Rectal smooth muscle tissue (tissue), 1 donor: Measurements from ENCODE around the gene PCGF5.

Source experiments
- H3K27ac ChIP-seq: one replicate; pipeline ENCODE4 v1.7.0; 2013; ENCODE audit warnings: low read depth, low read length, inconsistent platforms
- H3K27me3 ChIP-seq: one replicate; pipeline ENCODE4 v1.7.0; 2013; ENCODE audit warnings: low read length; ENCODE audit not compliant: control insufficient read depth, insufficient read depth
- H3K36me3 ChIP-seq: one replicate; pipeline ENCODE4 v1.7.0; 2013; ENCODE audit warnings: low read length; ENCODE audit not compliant: control insufficient read depth, insufficient read depth
- H3K4me1 ChIP-seq: one replicate; pipeline ENCODE4 v1.7.0; 2013; ENCODE audit warnings: low read length; ENCODE audit not compliant: control insufficient read depth, insufficient read depth
- H3K4me3 ChIP-seq: one replicate; pipeline ENCODE4 v1.7.0; 2013; ENCODE audit warnings: low read length
- H3K9ac ChIP-seq: one replicate; pipeline ENCODE4 v1.7.0; 2013; ENCODE audit warnings: low read length

Gene PCGF5

DNA sequence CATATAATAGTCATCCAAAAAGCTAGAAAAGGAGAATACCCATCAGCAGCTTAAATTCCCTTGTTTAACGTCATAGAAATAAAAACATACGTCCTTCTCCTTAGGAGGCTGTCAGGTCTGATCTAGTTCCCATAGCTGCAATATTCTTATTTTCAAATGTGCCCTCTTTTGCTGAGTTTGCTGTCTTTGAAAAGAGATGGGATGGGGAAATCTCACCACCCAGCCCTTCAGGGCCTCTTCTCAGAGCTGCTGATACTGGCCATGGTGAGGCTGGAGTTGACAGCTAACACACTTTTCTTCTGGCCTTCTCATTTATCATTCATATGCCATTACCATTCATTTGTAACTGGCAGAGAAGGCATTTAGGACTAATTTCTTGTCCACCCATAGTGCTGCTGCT, 5.1 kb upstream of the PCGF5 start:
- H3K4me1 ChIP-seq: no peaks in the 10 kb centered on the region
- H3K36me3 ChIP-seq: no peaks in the 10 kb centered on the region
- H3K27ac ChIP-seq: no peak overlapping the region
- no peak overlapping the region for H3K9ac ChIP-seq
- no peaks in the 10 kb centered on the region for H3K27me3 ChIP-seq
- H3K4me3 ChIP-seq: no peak overlapping the region

DNA sequence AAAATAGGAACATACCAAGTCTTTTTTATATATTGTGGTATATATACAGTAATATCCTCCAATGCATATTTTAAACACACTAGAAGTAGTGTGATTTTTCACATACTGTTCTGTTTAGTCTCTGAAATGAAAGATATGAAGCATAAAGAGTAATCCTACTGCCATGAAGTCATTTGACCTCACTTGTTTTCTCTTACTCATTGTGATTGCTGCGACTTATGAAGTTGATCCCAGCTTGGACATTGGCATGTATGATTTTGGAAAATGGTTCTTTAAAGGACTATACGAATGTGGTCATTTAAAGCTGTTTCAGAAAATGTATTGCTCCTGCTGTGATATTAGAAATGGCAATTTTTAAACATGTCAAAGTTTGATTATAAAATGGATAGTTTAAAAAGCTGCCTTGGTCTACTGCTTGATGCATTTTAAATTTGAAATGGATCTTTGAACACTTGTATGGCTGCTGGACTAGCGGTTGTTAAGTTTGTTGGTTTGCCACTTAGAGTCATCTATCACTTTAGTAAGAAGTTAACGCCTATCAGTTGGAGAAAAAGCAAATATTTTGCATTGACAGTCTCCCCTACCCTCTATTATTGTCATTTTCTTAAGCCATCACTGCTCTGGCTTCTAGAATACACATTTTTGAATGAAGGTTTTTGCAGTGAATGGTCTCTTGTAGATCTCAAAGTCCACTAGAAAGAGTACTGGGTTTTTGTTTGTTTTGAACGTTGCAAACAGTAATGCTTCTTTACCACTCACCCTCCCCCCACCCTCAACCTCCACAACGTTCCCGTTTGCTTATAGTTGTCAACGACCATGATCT, 881 bp upstream of the PCGF5 start:
- H3K9ac ChIP-seq: peak overlapping the region; percentile 8
- no peaks in the 10 kb centered on the region for H3K27me3 ChIP-seq
- peak overlapping the region; percentile 66 for H3K4me3 ChIP-seq
- peak overlapping the region; percentile 33 for H3K27ac ChIP-seq
- H3K4me1 ChIP-seq: peaks cover 2% of the 10 kb centered on the region
- no peaks in the 10 kb centered on the region for H3K36me3 ChIP-seq

DNA sequence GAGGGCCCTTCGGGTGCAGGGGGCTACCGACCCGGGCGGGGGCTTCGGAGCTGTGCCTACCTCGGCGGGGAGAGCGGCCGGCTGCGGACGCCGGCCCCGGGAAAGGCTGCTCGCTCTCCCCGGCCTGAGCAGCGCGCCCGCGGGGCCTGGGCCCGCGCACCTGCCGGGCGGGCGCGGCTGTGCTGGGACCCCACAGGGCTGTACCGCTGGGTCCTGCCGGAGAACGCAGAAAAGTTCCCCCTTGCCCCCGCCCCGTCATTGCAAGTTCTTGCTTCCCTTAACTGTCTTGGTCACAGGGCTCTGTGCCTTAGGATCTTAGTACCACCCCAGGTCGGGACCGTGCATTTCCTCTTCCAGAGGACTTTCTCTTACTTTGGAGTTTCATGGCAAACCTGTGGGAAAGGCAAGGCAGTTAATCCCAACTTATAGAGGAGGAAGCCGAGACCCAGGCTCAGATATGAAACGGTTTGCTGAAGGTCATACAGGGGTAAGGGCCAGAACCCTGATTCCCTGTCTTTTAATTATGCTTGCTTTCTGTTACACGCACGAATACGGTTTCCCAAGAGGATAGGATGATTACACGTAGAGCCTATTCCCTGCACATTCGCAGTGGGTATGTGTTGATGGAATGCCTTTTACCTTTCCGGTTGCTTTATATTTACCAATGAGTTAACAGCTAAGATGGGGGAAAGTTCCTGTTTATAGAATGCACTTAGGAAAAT, 652 bp downstream of the PCGF5 start:
- peaks cover 2% of the 10 kb centered on the region for H3K4me1 ChIP-seq
- no peaks in the 10 kb centered on the region for H3K36me3 ChIP-seq
- H3K27ac ChIP-seq: peak overlapping the region; percentile 82

DNA sequence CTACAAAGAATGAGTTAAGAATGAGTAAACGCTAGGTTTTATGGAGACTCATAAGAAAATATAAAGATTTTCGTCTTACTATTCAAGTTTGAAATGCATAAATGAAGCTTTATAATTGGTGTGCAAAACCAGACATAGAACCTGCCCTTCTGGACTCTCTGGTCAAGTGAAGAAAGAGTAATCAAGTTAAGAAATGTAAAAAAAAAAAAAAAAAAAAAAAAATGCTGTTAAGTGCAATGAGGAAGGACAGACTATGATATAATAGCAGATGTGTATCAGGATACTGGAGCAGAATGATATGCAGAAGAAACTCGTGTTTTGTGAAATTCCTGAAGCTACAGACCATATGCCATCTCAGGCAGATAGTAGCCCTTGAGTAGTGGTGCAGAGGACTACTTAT, 5.6 kb downstream of the PCGF5 start:
- H3K27ac ChIP-seq: no peak overlapping the region
- H3K36me3 ChIP-seq: peaks cover 2% of the 10 kb centered on the region
- H3K27me3 ChIP-seq: no peaks in the 10 kb centered on the region
- H3K4me1 ChIP-seq: peaks cover 2% of the 10 kb centered on the region
- no peak overlapping the region for H3K9ac ChIP-seq
- no peak overlapping the region for H3K4me3 ChIP-seq

More for the DNA sequence above, 652 bp downstream of the PCGF5 start:
- Histone ChIP-seq H3K9ac (peak overlapping the region; percentile 51), H3K27me3 (no peaks in the 10 kb centered on the region), H3K4me3 (peak overlapping the region; percentile 89)

DNA sequence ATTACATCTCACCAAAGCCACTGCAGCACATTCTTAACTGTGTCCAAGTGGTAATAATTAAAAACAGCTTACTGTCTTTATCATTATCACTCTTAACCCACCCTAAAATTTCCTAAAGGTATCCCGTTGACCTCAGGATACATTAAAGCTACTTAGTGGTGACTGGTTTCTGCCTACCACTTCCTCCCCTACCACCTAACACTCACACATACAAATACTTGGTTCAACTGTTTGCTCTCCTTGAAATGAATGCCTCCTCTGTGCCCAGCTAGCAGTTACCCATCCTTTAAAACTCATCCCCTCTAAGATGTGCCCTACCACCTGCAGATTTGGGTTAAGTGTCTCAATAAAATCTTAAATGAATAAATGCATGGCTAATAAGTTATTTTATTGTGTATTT, 7.1 kb downstream of the PCGF5 start:
- Histone ChIP-seq H3K4me1 (peaks cover 2% of the 10 kb centered on the region), H3K27me3 (no peaks in the 10 kb centered on the region), H3K27ac (no peak overlapping the region), H3K36me3 (peaks cover 2% of the 10 kb centered on the region), H3K4me3 (no peak overlapping the region), H3K9ac (no peak overlapping the region)

DNA sequence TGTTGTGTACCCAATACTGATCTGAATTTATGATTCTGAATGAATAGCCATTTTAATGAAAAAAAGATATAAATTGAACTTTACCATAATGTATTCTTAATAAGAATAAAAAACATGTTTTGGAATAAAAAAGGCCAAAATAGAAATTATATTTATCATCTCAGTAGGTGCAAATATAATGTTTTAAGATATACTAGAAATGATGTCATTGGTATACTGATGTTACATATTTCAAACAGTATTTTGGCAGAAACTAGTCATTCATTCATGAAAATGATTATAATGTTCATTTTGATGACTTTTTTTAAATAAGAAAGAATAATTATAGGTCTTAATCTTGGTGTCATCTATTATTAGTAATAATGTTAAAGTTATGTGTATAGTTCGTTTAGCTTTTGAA, 9.2 kb downstream of the PCGF5 start:
- H3K27ac ChIP-seq: no peak overlapping the region
- H3K27me3 ChIP-seq: no peaks in the 10 kb centered on the region
- no peak overlapping the region for H3K9ac ChIP-seq
- H3K4me1 ChIP-seq: no peaks in the 10 kb centered on the region
- no peak overlapping the region for H3K4me3 ChIP-seq
- H3K36me3 ChIP-seq: peaks cover 2% of the 10 kb centered on the region

DNA sequence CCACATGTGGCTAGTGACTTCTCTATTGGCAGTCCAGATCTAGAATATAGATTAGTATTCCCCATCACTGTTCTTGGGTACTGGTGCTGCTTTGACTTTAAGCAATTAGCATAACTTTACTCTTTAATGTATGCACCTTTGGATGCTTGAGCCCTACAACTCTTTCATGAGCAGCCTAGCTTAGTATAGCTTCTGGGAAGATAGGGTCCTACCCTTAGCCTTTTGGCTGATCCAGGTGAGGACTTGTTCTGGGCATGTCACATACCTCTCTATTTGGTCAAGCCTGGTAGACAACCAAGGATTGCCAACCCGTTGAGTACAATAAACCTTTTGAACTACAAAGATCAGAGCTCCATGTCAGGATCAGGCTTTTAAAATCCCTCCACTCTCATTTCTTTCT, 17.7 kb downstream of the PCGF5 start:
- no peaks in the 10 kb centered on the region for H3K27me3 ChIP-seq
- no peaks in the 10 kb centered on the region for H3K4me1 ChIP-seq
- H3K36me3 ChIP-seq: no peaks in the 10 kb centered on the region
- no peak overlapping the region for H3K4me3 ChIP-seq
- H3K9ac ChIP-seq: no peak overlapping the region
- no peak overlapping the region for H3K27ac ChIP-seq

DNA sequence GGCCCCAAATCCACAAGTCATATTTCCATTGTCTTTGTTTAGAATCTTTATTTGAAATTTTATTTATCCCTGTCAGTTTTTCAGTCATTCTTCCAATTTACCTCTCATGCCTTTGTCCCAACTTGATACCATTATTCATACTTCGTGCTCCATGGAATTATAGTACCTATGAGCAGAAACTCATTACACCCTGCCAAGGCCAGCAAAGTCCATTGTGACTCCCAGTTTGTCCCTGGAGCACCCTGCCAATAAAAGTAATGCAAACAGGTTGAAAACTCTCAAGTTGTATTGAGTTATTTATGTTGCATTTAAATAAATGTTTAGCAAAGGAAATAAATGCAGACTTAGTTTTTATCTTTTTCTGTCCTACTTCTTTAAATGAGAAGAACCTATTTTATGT, 19.3 kb downstream of the PCGF5 start:
- no peak overlapping the region for H3K9ac ChIP-seq
- H3K27ac ChIP-seq: no peak overlapping the region
- no peaks in the 10 kb centered on the region for H3K4me1 ChIP-seq
- no peaks in the 10 kb centered on the region for H3K36me3 ChIP-seq
- no peak overlapping the region for H3K4me3 ChIP-seq
- no peaks in the 10 kb centered on the region for H3K27me3 ChIP-seq

DNA sequence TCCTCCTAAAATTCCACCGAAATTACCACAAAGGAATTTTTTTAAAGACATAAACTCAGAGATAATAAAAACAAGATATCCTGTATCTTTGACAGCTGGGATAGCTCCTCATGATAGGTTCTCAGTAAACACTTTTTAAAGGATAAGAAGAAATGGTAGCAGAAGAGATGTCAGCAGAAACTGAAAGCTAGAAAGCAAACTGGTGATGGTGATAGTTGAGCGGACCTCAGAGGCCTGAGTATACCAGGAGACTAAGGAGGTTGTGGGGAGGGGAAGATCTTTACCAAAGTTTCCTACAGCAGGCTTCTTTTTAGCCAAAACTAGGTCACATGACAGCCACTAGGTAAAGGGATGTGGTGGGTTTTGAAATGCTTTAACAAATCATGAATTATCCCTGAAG, 22.5 kb downstream of the PCGF5 start:
- Histone ChIP-seq H3K4me1 (no peaks in the 10 kb centered on the region), H3K9ac (no peak overlapping the region), H3K36me3 (no peaks in the 10 kb centered on the region), H3K4me3 (no peak overlapping the region), H3K27ac (no peak overlapping the region), H3K27me3 (no peaks in the 10 kb centered on the region)

DNA sequence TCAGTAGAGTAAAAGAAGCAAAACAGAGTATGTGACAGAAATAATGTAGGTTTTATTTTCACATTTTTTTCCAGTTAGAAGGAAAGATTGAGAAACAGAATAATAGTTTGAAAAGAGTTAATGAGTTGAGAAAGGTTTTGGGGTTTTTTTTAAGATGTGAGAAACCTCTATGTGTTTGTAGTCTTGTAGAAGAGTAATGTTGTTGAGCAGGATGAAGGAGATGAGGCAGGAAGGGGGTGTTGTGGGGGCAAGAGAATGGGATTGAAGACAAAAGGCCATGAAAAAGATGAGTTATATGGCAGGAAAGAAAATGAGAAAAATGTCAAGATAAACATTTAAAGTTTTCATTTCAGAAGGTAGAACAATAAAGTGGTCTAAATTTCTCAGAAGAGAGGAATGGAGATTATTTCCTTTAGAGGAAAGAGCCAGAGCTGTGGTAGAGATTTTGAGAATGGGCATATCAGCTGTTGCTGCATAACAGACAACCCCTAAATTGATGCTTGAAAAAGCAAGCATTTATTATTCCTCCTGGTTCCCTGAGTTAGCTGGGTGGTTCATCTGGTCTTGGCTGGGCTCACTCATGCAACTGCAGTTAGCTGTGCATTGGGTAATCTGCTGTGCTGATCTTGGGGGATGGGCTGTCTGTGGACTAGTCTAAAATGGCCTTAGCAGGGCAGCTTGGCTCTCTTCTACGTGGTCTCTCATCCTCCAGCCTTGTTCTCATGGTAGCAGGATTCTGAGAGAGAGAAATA, 27.1 kb downstream of the PCGF5 start:
- Histone ChIP-seq H3K27ac (no peak overlapping the region), H3K9ac (no peak overlapping the region), H3K27me3 (no peaks in the 10 kb centered on the region), H3K36me3 (no peaks in the 10 kb centered on the region), H3K4me3 (no peak overlapping the region), H3K4me1 (no peaks in the 10 kb centered on the region)

DNA sequence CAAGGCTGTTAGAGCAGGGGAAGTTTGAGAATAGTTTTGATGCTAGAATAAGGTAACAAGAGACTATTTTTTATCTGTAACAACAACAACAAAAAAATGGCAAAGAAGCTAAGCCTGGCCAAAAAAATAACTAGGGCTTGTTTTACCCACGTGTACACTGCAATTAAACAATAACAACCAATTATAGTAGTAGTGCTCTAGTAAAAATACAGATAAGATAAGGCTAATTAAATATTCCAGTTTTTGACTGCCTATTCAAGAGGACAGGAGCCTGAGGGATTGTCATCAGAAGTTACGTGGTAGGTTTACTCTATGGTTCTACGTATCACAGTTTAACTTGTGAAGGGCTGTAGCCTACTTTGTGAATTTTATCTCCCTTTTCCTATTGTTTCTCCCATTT, 29.2 kb downstream of the PCGF5 start:
- no peak overlapping the region for H3K9ac ChIP-seq
- H3K4me1 ChIP-seq: no peaks in the 10 kb centered on the region
- no peak overlapping the region for H3K27ac ChIP-seq
- no peak overlapping the region for H3K4me3 ChIP-seq
- peaks cover 3% of the 10 kb centered on the region for H3K36me3 ChIP-seq
- no peaks in the 10 kb centered on the region for H3K27me3 ChIP-seq

DNA sequence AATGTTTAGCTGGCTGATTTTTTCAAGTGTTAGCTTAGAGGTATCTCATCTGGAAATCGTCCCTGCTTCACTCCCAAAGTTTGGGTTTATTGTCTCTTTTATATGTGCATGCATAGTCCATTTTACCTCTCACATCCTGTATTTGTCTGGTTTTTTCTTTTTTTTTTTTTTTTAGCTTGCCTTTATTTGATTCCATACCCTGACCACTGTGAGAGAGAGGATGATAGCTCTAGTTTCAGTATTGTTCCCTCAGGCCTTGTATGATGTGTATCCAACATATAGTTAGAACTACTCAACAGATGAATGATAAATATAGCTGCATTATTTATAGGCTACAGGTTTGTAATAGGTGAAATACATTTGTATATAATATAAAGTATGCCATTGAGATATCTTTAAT, 29.9 kb downstream of the PCGF5 start:
- Histone ChIP-seq H3K27me3 (no peaks in the 10 kb centered on the region), H3K27ac (no peak overlapping the region), H3K4me1 (no peaks in the 10 kb centered on the region), H3K9ac (no peak overlapping the region), H3K4me3 (no peak overlapping the region), H3K36me3 (peaks cover 9% of the 10 kb centered on the region)
